Hematopoietic multipotent progenitor cell treated with erythropoietin and hydrocortisone succinate and interleukin-3 and kit ligand, for 6 days (in vitro differentiated cells): ENCODE data around the gene UGGT2.
"Not testable (repeated sequence)": the region's sequence is repeated elsewhere in the genome, so short reads cannot be mapped to it uniquely, and the experiment has no call there.

ENCODE experiments used
- DNase-seq: peaks from one replicate; pipeline ENCODE4 v3.0.0-alpha.2; 2015

UGGT2 gene

GRCh38 chr13:96046449-96047126 is 6.6 kb downstream of the UGGT2 start:
- not testable (repeated sequence) for DNase-seq

- DNase-seq: no peak
These were observed 9.0 kb downstream of the UGGT2 start for GRCh38 chr13:96044238-96044637.

GRCh38 chr13:96041326-96042110 is 11.7 kb downstream of the UGGT2 start:
- no peak for DNase-seq

- DNase-seq: no peak
These were observed 16.7 kb downstream of the UGGT2 start for GRCh38 chr13:96036515-96036914.

- no peak for DNase-seq
These were observed 18.5 kb downstream of the UGGT2 start for GRCh38 chr13:96034662-96035061.

- no peak for DNase-seq
These were observed 19.8 kb downstream of the UGGT2 start for GRCh38 chr13:96033220-96034015.

- DNase-seq: no peak
These were observed 20.5 kb downstream of the UGGT2 start for GRCh38 chr13:96032717-96033116.

GRCh38 chr13:96029002-96029401 is 24.2 kb downstream of the UGGT2 start:
- no peak for DNase-seq

GRCh38 chr13:96027496-96027895 is 25.7 kb downstream of the UGGT2 start:
- DNase-seq: no peak

- no peak for DNase-seq
These were observed 27.9 kb downstream of the UGGT2 start for GRCh38 chr13:96025283-96025682.

- no peak for DNase-seq
These were observed 32.3 kb downstream of the UGGT2 start for GRCh38 chr13:96020931-96021330.

- DNase-seq: peak; percentile 76
These were observed 33.0 kb downstream of the UGGT2 start for GRCh38 chr13:96020155-96020575.

GRCh38 chr13:96018135-96018534 is 35.1 kb downstream of the UGGT2 start:
- no peak for DNase-seq

- DNase-seq: no peak
These were observed 41.8 kb downstream of the UGGT2 start for GRCh38 chr13:96011291-96011872.

- DNase-seq: peak; percentile 18
These were observed 49.9 kb downstream of the UGGT2 start for GRCh38 chr13:96003304-96003703.

- no peak for DNase-seq
These were observed 50.7 kb downstream of the UGGT2 start for GRCh38 chr13:96002322-96003131.

- no peak for DNase-seq
These were observed 53.1 kb downstream of the UGGT2 start for GRCh38 chr13:96000069-96000468.

- no peak for DNase-seq
These were observed 65.4 kb downstream of the UGGT2 start for GRCh38 chr13:95987841-95988240.

- no peak for DNase-seq
These were observed 71.1 kb downstream of the UGGT2 start for GRCh38 chr13:95982144-95982543.

- DNase-seq: not testable (repeated sequence)
These were observed 80.5 kb downstream of the UGGT2 start for GRCh38 chr13:95972651-95973050.

GRCh38 chr13:95970878-95971277 is 82.3 kb downstream of the UGGT2 start:
- DNase-seq: no peak

- DNase-seq: no peak
These were observed 84.3 kb downstream of the UGGT2 start for GRCh38 chr13:95968906-95969305.
